ENCODE results near the gene FBRSL1.
"Not testable (repeated sequence)": the region's sequence is repeated elsewhere in the genome, so short reads cannot be mapped to it uniquely, and the experiment has no call there.

FBRSL1 gene

DNA sequence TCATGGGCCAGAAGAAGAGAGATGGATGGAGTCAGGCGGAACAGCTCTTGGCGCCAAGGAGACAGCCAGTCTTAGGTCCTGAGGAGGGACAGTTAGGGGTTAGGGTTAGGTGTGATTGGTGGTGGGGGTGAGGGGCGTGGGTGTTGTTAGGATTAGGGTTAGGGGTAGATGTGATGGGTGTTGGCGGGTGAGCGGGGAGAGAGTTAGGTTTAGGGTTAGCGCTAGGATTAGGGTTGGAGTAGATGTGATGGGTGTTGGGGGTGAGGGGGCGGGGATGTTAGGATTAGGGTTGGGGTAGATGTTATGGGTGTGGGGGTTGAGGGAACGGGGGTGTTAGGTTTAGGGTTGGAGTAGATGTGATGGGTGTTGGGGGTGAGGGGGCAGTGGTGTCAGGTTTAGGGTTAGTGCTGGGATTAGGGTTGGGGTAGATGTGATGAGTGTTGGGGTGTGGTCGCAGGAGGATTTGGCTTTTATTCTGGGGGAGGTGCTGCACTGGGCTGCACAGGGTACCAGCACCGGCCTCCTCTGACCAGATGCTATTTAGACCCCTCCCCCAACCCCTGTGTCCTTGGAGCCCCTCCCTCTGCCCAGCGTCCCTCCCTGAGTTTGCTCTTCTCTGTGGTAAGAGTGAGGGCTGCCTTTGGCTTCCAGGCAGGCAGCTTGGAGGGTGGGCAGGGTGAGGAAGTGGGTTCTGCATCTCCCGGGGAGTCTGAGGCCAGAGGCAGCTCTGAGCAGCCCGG, 35.6 kb upstream of the FBRSL1 start:
- no peak for DNase-seq

DNA sequence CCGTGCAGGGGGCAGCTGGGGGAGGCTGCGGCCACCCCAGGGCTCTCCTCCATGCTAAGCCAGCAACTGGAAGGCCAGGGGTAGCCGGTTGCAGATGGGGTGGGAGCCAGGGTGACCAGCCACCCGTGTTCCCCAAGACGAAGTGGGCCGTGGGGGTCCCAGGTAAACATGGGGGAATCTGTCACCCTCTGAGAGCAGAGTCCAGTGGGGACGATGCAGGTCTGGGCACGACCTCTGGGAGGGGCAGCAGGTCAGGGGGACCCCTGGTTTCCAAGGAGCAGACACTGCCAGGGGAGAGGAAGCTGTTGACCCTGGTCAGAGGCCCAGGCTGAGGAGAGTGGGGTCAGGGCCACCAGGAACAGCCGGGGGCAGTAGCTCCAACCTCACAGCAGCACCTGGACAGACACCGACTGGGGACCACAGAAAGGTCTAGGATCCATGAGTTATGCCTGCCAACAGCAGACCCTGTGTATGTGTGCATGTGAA, 35.0 kb upstream of the FBRSL1 start:
- DNase-seq = no peak

DNA sequence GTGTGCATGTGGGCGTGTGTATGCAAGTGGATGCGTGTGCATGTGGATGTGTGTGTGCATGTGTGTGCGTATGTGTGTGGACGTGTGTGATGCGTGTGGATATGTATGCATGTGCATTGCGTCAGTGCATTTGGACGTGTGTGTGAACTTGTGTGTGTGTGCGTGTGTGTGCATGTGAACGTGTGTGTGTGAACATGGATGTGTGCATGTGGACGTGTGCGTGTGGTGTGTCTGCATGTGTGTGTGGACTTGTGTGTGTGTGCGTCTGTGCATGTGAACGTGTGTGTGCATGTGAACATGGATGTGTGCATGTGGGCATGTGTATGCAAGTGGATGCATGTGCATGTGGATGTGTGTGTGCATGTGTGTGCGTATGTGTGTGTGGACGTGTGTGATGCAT, 34.4 kb upstream of the FBRSL1 start:
- DNase-seq = no peak

GRCh38 chr12:132456186-132456943, 33.6 kb upstream of the FBRSL1 start:
- no peak for DNase-seq

DNA sequence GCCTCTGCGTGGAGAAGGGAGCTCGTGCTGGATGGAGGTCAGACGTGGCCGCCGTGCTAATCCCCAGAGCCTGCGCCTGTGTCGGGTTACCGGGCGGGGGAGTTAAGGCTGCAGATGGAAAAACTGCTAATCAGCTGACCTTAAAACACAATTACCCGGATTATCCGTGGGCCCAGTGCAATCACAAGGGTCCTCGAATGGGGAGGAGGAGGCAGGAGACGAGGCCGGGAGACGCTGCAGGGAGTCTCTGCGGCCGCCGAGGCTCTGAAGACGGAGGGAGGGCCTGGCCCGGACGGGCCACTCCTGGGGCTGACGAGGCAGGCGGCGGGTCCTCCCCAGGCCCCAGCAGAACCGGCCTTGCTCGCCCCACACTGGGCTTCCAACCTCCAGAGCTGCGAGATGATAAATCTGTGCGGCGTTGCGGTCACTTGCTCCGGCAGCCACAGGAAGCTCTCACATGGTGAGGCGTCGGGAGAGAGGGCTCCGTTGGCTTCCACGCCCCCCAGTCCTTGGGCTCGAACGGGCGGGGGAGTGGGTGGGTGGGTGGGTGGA, 32.9 kb upstream of the FBRSL1 start:
- DNase-seq = no peak

GRCh38 chr12:132458441-132458840, 31.5 kb upstream of the FBRSL1 start:
- DNase-seq = no peak

GRCh38 chr12:132458846-132459641, 30.9 kb upstream of the FBRSL1 start:
- no peak for DNase-seq

DNA sequence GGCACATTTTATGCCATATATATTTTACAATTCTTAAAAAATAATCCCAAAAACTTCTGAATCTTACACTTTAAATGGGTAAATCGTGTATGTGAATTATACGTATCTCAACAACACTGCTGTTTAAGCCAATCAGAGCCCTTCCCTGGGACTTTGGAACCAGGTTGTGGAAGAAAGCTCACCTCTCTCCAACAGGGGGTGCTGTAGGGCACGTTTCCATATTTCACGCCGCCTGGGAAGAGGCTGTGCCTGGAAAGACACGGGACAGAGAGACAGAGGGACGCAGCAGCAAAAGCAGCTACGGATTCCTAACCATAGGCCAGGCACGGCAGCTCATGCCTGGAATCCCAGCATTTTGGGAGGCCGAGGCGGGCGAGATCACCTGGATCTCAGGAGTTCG, 29.4 kb upstream of the FBRSL1 start:
- DNase-seq = no peak

GRCh38 chr12:132461526-132461925, 28.4 kb upstream of the FBRSL1 start:
- DNase-seq = no peak

DNA sequence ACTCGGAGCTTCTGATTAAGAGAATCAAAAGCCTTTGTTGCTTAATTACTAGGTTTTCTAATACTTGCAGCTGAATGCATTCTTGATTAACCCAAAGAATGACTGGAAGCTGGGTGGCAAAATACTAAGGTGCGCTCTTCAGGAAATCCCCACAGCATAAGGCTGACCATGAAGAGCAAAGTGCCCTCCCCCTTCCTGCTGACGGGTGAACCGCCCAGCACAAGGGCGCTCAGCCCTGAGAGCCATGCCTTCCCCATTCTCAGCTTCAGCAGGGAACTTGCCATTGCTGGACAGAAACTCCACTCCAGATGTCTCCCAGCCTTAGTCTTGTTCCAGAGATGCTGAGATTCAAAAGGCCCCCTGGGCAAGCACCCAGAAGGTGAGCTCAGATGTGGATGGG, 27.2 kb upstream of the FBRSL1 start:
- DNase-seq = no peak

DNA sequence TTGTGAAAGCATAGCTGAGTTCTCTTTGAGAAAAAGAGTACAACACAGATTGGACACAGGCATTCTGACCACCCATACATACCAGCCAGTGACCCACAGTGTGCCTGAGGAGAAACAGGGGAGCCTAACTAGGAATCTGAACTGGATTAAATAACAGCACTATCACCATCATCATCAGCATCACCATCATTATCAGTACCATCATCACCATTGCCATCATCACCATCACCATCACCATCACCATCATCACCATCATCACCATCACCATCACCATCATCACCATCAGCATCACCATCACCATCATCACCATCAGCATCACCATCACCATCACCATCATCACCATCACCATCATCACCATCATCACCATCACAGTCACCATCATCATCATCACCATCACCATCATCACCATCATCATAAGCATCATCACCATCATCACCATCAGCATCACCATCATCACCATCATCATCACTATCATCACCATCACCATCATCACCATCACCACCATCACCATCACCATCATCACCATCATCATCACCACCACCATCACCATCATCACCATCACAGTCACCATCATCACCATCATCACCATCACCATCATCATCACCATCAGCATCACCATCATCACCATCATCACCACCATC, 26.5 kb upstream of the FBRSL1 start:
- not testable (repeated sequence) for DNase-seq

DNA sequence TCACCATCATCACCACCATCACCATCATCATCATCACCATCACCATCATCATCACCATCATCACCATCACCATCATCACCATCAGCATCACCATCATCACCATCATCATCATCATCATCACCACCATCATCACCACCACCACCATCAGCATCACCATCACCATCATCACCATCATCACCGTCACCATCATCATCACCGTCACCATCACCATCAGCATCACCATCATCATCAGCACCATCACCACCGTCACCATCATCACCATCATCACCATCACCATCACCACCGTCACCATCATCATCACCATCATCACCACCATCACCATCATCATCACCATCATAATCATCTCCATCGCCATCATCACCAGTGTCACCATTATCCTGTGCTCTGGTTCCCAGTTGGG, 25.6 kb upstream of the FBRSL1 start:
- DNase-seq = not testable (repeated sequence)

DNA sequence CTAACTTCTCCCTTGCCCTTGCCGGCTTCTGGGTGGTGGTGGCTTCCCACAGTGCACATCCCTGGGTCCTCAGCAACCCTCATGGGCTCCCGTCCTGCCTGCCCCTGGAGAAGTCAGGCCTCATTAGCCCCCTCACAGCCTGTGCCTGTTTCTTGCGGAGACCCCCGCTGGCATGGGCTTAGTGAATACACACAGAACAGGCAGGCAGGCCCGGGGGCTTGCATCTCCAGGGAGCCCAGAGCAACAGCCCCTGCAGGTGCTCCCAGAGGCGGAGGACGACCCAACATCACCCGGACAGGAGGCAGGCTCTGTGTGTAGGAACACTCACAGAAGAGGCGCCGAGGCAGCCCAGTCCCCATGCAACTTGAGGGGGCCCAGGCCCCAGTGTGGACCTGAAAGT, 25.1 kb upstream of the FBRSL1 start:
- DNase-seq = no peak

DNA sequence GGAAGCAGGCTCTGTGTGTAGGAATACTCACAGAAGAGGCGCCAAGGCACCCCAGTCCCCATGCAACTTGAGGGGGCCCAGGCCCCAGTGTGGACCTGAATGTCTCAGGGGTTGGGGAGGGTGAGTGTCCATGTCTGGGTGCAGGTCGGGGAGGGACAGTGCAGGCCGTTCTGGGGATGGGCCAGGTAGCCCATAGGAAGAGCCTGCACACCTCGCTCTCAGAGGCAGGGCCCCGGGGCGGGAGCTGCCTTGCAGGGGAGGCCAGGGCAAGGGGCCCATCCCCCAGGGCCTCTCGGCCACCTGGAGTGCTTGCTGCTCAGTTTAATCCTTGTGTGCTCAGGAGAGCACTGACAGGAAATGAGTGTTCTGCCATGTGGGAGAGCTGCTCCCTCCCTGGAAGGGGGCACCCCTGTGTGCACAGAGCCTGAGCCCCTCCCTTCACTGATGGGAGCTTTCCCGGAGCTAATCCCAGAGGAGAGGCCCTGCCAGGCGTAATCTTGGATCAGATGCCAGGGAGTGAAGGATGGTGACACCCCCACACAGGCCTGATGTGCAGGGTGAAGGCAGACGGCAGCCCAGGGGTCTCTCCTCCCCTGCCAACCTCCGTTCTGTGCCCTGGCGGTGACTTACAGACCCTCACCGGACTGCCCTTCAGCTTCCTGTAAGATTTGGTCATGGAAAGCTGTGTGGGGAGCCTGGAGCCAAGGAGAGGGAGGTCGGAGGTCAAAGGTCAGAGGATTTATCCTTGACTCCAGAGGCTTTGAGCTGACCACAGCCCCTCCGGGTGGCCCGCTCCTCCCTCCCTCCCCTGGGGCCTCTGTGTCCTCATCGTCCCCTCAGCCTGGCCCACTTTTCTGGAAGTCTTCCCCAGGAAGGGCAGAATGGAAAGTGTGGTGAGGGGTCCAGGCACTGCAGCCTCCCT, 24.4 kb upstream of the FBRSL1 start:
- DNase-seq = no peak

GRCh38 chr12:132466241-132467201, 23.4 kb upstream of the FBRSL1 start:
- DNase-seq = no peak

DNA sequence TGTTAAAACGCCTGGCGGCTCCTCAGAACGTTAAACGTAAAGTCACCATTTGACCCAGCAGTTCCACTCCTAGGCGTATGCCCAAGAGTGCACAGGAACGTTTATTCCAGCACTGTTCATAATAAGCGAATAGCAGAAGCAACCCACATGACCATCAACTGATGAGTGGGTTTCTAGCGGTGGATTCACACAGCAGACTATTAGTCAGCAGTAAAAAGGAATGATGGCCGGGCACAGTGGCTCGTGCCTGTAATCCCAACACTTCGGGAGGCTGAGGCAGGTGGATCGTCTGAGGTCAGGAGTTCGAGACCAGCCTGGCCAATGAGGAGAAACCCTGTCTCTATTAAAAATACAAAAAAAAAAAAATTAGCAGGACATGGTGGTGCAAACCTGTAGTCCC, 22.4 kb upstream of the FBRSL1 start:
- DNase-seq = no peak

- no peak for DNase-seq
Measured at GRCh38 chr12:132469423-132469822, 20.5 kb upstream of the FBRSL1 start.

- DNase-seq = no peak
Measured at GRCh38 chr12:132470397-132470796, 19.6 kb upstream of the FBRSL1 start.

GRCh38 chr12:132471011-132471857, 18.7 kb upstream of the FBRSL1 start:
- no peak for DNase-seq

Measured in activated gamma-delta T cell treated with Interleukin-2 at 50 U/mL for 16 hours (primary cell).